Measurements from ENCODE around the gene ZNF783.

DNA sequence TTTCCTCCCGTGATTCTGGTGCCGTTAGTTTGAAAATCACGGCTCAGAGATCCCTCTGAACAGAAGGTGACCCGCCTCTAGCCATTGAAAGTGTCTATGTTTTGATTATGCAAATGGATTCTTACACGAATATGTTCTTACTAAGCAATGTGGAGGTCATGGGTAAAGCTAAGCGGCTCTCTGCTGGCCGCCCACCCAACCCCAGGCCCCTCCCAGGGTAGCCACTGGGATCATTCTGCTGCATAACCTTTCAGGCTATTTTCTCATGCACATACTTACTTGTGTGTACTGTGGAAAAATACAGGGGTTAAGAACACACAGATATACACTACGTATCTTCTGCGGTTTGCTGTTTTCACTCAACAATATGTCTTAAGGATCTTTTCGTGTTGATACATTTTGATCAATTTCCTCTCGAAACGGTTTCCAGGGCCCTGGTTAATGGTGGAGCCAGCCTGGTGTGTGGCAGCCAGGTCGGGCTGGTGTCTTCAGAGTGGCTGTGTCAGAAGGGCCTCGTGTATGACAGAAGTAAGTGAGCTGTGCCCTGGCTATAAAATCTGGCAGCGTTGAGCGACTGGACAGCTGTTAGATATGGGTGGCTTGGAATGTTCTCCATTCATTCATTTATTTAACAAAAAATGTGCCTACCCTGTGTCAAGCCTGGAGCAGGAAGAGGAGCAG is 29.9 kb downstream of the ZNF783 start:
- TF ChIP-seq YY1 (IDR thresholded peaks at IDR 0.05; ENCODE audit: insufficient read depth, insufficient read length), result no peak
- no peak for TF ChIP-seq ZNF274 (IDR thresholded peaks at IDR 0.05; ENCODE audit: low read depth, low read length)
- TF ChIP-seq SUZ12 (IDR thresholded peaks at IDR 0.05; ENCODE audit: extremely low read depth, insufficient read depth, insufficient read length), result no peak
